Trophoblast cell (in vitro differentiated cells and primary cell): ENCODE measurements around the gene ASTL.

Source experiments
- DNase-seq, 2 donors: peaks; one replicate each; pipeline ENCODE4 v3.0.0-alpha.2; 2016
- H2AFZ ChIP-seq: 2 replicates; pipeline ENCODE4 v1.6.1; 2013; ENCODE audit warnings: low read length, moderate library complexity, mild to moderate bottlenecking; ENCODE audit not compliant: insufficient read depth, poor library complexity
- H2AK5ac ChIP-seq: 2 replicates; pipeline ENCODE4 v1.6.1; 2013; ENCODE audit warnings: mild to moderate bottlenecking, low read length
- H2BK120ac ChIP-seq: 2 replicates; pipeline ENCODE4 v1.6.1; 2013; ENCODE audit warnings: low read length, mild to moderate bottlenecking, moderate library complexity; ENCODE audit not compliant: insufficient read depth, poor library complexity
- H2BK12ac ChIP-seq: 2 replicates; pipeline ENCODE4 v1.6.1; 2013; ENCODE audit warnings: mild to moderate bottlenecking, low read length, moderate library complexity
- H2BK5ac ChIP-seq: 2 replicates; pipeline ENCODE4 v1.6.1; 2013; ENCODE audit warnings: low read length, low read depth, moderate library complexity, mild to moderate bottlenecking; ENCODE audit not compliant: poor library complexity
- H3K14ac ChIP-seq: 2 replicates; pipeline ENCODE4 v1.6.1; 2013; ENCODE audit warnings: mild to moderate bottlenecking, low read length
- H3K18ac ChIP-seq: 2 replicates; pipeline ENCODE4 v1.6.1; 2013; ENCODE audit warnings: mild to moderate bottlenecking, low read length
- H3K23ac ChIP-seq: 2 replicates; pipeline ENCODE4 v1.6.1; 2013; ENCODE audit warnings: low read length
- H3K27ac ChIP-seq: 2 replicates; pipeline ENCODE4 v1.5.1; 2013; ENCODE audit warnings: low read depth, mild to moderate bottlenecking, inconsistent platforms, low read length, moderate library complexity
- H3K27me3 ChIP-seq: 2 replicates; pipeline ENCODE4 v1.6.1; 2013; ENCODE audit warnings: inconsistent platforms, mild to moderate bottlenecking, low read length, moderate library complexity; ENCODE audit not compliant: insufficient read depth
- H3K36me3 ChIP-seq, 2 experiments: 1 replicate in 1 of 2; 2 replicates in 1 of 2; pipeline ENCODE4 v1.6.1; 2013; ENCODE audit warnings: low read length in 2 of 2, mild to moderate bottlenecking in 2 of 2, moderate library complexity in 1 of 2; ENCODE audit not compliant: insufficient read depth in 2 of 2, control insufficient read depth in 1 of 2
- H3K4ac ChIP-seq: 2 replicates; pipeline ENCODE4 v1.6.1; 2013; ENCODE audit warnings: low read depth, mild to moderate bottlenecking, low read length, moderate library complexity
- H3K4me1 ChIP-seq, 2 experiments: 1 replicate in 1 of 2; 2 replicates in 1 of 2; pipeline ENCODE4 v1.6.1; 2013; ENCODE audit warnings: low read length in 2 of 2, mild to moderate bottlenecking in 2 of 2, moderate library complexity in 1 of 2; ENCODE audit not compliant: insufficient read depth in 2 of 2, control insufficient read depth in 1 of 2
- H3K4me2 ChIP-seq: 2 replicates; pipeline ENCODE4 v1.6.1; 2013; ENCODE audit warnings: inconsistent platforms, mild to moderate bottlenecking, low read length, moderate library complexity
- H3K4me3 ChIP-seq: 2 replicates; pipeline ENCODE4 v1.5.1; 2013; ENCODE audit warnings: mild to moderate bottlenecking, low read depth, low read length, inconsistent platforms
- H3K79me1 ChIP-seq: one replicate; pipeline ENCODE4 v1.6.1; 2013; ENCODE audit warnings: low read length
- H3K79me2 ChIP-seq: 2 replicates; pipeline ENCODE4 v1.6.1; 2013; ENCODE audit warnings: low read length, mild to moderate bottlenecking; ENCODE audit not compliant: control insufficient read depth, insufficient read depth, poor library complexity
- H3K9ac ChIP-seq: 2 replicates; pipeline ENCODE4 v1.6.1; 2013; ENCODE audit warnings: mild to moderate bottlenecking, low read length
- H3K9me3 ChIP-seq: 2 replicates; pipeline ENCODE4 v1.6.1; 2013; ENCODE audit warnings: low read depth, mild to moderate bottlenecking, control low read depth, inconsistent platforms, low read length; ENCODE audit not compliant: insufficient read depth
- H4K12ac ChIP-seq: 2 replicates; pipeline ENCODE4 v1.6.1; 2013; ENCODE audit warnings: low read depth, mild to moderate bottlenecking, low read length, moderate library complexity
- H4K8ac ChIP-seq: 2 replicates; pipeline ENCODE4 v1.6.1; 2013; ENCODE audit warnings: low read depth, mild to moderate bottlenecking, low read length, moderate library complexity
- H4K91ac ChIP-seq: one replicate; pipeline ENCODE4 v1.6.1; 2013; ENCODE audit warnings: low read depth, mild to moderate bottlenecking, low read length, moderate library complexity
- WGBS: extraction: QIAGEN DNeasy Blood & Tissue Kit; methylation state at CpG from one replicate; pipeline ENCODE4 v1.1.7; 2013; ENCODE audit warnings: missing lambda C conversion rate; ENCODE audit not compliant: insufficient read length, insufficient coverage; ENCODE audit errors: extremely low coverage; 5-methylcytosine and 5-hydroxymethylcytosine counted together

Gene ASTL

DNA sequence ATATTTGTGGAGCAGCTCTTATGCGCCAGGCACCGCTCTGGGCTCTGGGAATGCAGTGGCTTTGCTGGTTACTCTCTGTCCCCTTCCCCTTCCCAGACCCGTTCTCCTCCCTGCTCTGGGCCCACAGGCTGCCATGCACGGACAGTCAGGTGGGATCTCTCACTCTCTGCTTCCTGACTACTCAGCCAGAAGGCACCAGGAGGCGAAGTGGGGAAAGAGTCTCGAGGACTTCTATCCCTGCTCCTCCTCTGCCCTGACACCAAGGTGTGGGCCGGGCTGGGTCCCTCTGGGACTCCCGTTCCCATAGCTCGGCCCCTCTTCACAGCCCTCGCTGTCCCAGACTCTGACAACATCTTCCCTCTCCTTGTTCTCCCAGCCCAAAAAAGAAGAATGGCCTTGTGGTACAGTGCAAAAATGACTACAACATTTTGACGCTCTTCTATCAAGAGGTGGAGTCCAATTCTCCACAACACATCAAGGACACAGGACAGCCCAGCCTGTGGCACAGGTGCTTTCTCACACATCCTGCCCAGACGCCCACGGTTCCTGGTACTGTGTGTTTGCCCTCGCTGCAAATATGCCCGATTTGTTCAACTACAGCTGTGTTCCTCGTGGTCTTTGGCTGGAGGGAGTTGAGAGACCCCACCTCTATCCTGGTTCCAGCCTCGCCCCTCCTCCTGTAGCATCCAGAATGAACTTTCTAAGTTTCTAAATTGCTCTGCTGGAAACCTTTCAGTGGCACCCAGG lies 21.0 kb upstream of the ASTL start:
- Histone ChIP-seq H3K14ac (no peak overlapping the region), H2BK12ac (no peak overlapping the region), H3K4me2 (no peak overlapping the region), H4K12ac (no peak overlapping the region), H4K8ac (no peak overlapping the region), H3K9me3 (no peaks in the 10 kb centered on the region), H4K91ac (no peak overlapping the region), H3K4me1 (no peaks in the 10 kb centered on the region), H3K27me3 (no peaks in the 10 kb centered on the region), H3K18ac (no peak overlapping the region), H3K4ac (no peak overlapping the region), H2AFZ (no peak overlapping the region), H3K4me3 (no peak overlapping the region), H2AK5ac (no peak overlapping the region), H3K36me3 (no peaks in the 10 kb centered on the region), H3K79me1 (no peaks in the 10 kb centered on the region), H2BK5ac (no peak overlapping the region), H3K27ac (no peak overlapping the region), H3K9ac (no peak overlapping the region), H3K79me2 (no peaks in the 10 kb centered on the region), H2BK120ac (no peak overlapping the region), H3K23ac (no peak overlapping the region)
- DNase-seq: no peak
- WGBS: no CpG with 5 or more reads among the region's 17 CpGs

DNA sequence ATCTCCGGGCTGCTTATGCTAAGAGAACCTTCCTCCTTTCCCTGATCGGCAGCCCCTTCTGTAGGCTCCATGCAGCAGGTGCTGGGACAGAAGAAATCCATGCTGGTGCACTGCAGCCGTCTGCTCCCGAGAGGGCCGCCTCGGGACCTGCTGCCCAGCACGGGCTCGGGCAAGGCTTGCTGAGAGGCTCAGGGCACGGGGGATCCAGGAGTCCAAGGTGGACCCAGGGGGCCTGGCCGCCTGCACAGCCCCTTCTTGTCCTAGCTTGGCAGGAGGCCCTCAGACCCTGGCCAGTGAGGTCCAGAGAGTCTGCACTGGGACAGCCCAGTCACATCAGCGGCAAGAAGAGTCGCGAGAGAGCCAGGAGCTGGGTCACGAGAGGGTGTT lies 20.2 kb upstream of the ASTL start:
- no peaks in the 10 kb centered on the region for H3K27me3 ChIP-seq
- H3K79me2 ChIP-seq: no peaks in the 10 kb centered on the region
- WGBS: no CpG with 5 or more reads among the region's 14 CpGs

DNA sequence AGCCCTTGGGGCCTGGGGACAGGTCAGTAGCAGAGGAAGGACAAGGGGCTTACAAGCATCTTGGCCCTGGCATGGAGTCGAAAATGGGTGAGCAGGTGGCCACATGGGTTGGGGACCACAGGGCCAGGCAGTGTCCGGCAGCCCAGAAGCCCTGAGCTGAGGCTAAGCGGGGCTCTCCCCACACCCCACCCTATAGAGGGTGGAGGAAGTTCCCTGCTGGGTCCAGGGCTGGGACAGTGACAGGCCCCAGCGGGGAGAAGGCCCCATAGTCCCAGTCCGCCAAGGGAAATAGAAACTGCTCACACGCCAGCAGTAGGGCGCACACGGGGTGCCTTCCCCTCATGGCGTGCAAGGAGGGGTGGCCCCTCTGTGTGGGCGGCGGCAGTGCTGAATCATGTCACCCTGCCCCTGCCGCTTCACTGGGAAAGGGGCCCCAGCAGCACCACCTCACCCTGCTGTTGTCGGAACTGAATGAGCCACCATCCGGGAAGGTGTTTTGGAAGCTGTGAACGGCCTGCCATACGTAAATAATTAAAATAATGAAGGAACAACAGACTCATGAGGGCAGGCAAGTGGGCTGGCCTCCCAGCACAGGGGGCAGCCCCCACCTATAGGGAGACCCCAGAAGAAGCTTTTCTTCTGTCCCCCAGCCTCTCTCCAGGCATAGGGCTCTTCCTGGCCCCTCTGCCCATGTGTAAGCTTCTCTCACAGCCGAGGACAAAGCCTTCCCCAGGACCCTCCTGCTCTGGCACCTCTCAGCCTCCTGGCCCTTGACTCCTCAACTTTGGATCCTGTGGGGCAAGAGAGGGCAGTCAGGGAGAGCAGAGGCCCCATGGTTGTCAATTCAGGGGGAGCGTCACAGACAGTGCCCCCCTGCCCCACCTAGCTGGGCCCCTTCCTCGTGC lies 19.6 kb upstream of the ASTL start:
- Histone ChIP-seq H3K4me2 (no peak overlapping the region), H3K23ac (no peak overlapping the region), H3K14ac (no peak overlapping the region), H3K27ac (no peak overlapping the region), H3K18ac (no peak overlapping the region), H2AFZ (no peak overlapping the region), H4K12ac (no peak overlapping the region), H2AK5ac (no peak overlapping the region), H4K8ac (no peak overlapping the region), H3K27me3 (no peaks in the 10 kb centered on the region), H4K91ac (no peak overlapping the region), H3K9ac (no peak overlapping the region), H3K9me3 (no peaks in the 10 kb centered on the region), H3K4me3 (peak overlapping the region; percentile 39), H2BK12ac (no peak overlapping the region), H3K4ac (no peak overlapping the region), H3K4me1 (no peaks in the 10 kb centered on the region), H3K36me3 (no peaks in the 10 kb centered on the region), H3K79me1 (no peaks in the 10 kb centered on the region), H2BK120ac (no peak overlapping the region), H3K79me2 (no peaks in the 10 kb centered on the region), H2BK5ac (no peak overlapping the region)
- DNase-seq: peak; percentile 28 to 30
- no CpG with 5 or more reads among the region's 19 CpGs for WGBS

More for the DNA sequence above, 20.2 kb upstream of the ASTL start:
- no peaks in the 10 kb centered on the region for H3K9me3 ChIP-seq
- no peak overlapping the region for H3K14ac ChIP-seq
- no peaks in the 10 kb centered on the region for H3K79me1 ChIP-seq
- no peak overlapping the region for H4K12ac ChIP-seq
- no peak overlapping the region for H2BK5ac ChIP-seq
- H2AK5ac ChIP-seq: no peak overlapping the region
- H2BK120ac ChIP-seq: no peak overlapping the region
- no peak for DNase-seq
- H2BK12ac ChIP-seq: no peak overlapping the region
- H3K27ac ChIP-seq: no peak overlapping the region
- no peak overlapping the region for H2AFZ ChIP-seq
- no peak overlapping the region for H3K4me3 ChIP-seq
- no peaks in the 10 kb centered on the region for H3K36me3 ChIP-seq
- no peak overlapping the region for H4K8ac ChIP-seq
- H3K23ac ChIP-seq: no peak overlapping the region
- no peak overlapping the region for H3K4ac ChIP-seq
- no peaks in the 10 kb centered on the region for H3K4me1 ChIP-seq
- no peak overlapping the region for H3K4me2 ChIP-seq
- H3K9ac ChIP-seq: no peak overlapping the region
- no peak overlapping the region for H3K18ac ChIP-seq
- no peak overlapping the region for H4K91ac ChIP-seq

DNA sequence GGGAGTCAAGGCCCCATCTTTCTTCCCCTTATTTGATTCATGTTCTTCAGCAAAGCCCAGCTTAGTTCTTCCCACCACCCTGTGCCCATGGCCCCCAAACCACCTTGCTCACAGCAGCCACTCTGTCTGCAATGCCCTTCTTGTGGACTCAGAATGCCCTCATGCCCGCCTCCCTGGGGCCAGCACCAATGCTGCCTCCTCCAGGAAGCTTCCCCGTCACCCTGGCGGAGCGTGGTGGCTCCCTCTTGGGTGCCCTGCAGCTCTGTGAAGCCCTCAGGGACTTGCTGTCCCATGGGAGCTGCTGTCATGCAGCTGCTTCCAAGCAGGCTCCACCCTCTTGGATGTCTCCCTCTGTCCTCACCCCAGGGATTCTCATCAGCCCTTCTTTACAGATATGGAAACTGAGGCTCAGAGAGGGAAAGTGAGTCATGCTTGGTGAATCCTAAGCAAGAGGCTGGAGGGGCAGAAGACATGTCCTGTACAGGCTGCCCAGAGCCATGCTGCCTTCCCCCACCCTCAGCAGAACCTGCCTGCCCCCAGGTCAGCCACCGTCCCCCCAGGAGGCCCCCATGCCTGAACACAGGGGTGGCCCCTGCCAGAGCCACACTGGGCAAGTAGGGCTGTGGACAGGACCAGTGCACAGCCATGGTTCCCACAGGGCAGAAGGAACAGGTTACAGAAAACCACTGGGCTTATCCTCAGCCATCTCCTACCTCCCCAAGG lies 18.8 kb upstream of the ASTL start:
- Histone ChIP-seq H2BK120ac (no peak overlapping the region), H3K4me1 (no peaks in the 10 kb centered on the region), H3K4ac (no peak overlapping the region), H3K9ac (no peak overlapping the region), H2AFZ (no peak overlapping the region), H4K8ac (no peak overlapping the region), H3K4me3 (peak overlapping the region; percentile 37), H3K27me3 (no peaks in the 10 kb centered on the region), H3K18ac (no peak overlapping the region), H3K14ac (no peak overlapping the region), H3K23ac (no peak overlapping the region), H2AK5ac (no peak overlapping the region), H3K79me1 (no peaks in the 10 kb centered on the region), H4K12ac (no peak overlapping the region), H3K9me3 (no peaks in the 10 kb centered on the region), H3K4me2 (no peak overlapping the region), H2BK12ac (no peak overlapping the region), H3K36me3 (no peaks in the 10 kb centered on the region), H3K27ac (no peak overlapping the region), H3K79me2 (no peaks in the 10 kb centered on the region), H4K91ac (no peak overlapping the region), H2BK5ac (no peak overlapping the region)
- no peak for DNase-seq
- WGBS: no CpG with 5 or more reads among the region's 5 CpGs
